DND-41 (cell line): Measurements from ENCODE around the gene NLRC3.

Experiments used
- ATAC-seq: fragments of 200-7000 bp; cut with Tn5 transposase; 3 replicates; pipeline ENCODE4 v1.9.1; 2021; ENCODE audit warnings: low read depth; ENCODE audit not compliant: insufficient read depth
- DNase-seq: peaks from one replicate; pipeline ENCODE4 v3.0.0-alpha.2; 2020
- H2AFZ ChIP-seq: 2 replicates; pipeline ENCODE4 v1.6.0; 2012; ENCODE audit warnings: low read depth, low read length
- H3K27ac ChIP-seq: 2 replicates; pipeline ENCODE4 v1.5.1; 2012; ENCODE audit warnings: low read length, inconsistent platforms
- H3K27me3 ChIP-seq: fragments of 200-600 bp; sonication (generic); 2 replicates; pipeline ENCODE4 v1.6.0; 2012; ENCODE audit warnings: low read length, mild to moderate bottlenecking, inconsistent platforms; ENCODE audit not compliant: insufficient read depth, poor library complexity
- H3K36me3 ChIP-seq: 2 replicates; pipeline ENCODE4 v1.5.1; 2012; ENCODE audit warnings: low read length, inconsistent platforms; ENCODE audit not compliant: insufficient read depth
- H3K4me1 ChIP-seq: 2 replicates; pipeline ENCODE4 v1.5.1; 2012; ENCODE audit warnings: mild to moderate bottlenecking, low read length; ENCODE audit not compliant: insufficient read depth
- H3K4me2 ChIP-seq: 2 replicates; pipeline ENCODE4 v1.6.0; 2012; ENCODE audit warnings: mild to moderate bottlenecking, moderate library complexity, low read length, inconsistent platforms; ENCODE audit not compliant: insufficient read depth
- H3K4me3 ChIP-seq, 2 experiments: fragments of 200-600 bp in 1 of 2; shearing (Covaris generic) in 1 of 2; 2 replicates each; pipeline ENCODE4 v1.5.1; 2012 to 2016; ENCODE audit warnings: inconsistent platforms in 2 of 2, low read length in 2 of 2, mild to moderate bottlenecking in 2 of 2, low read depth in 1 of 2, moderate library complexity in 1 of 2
- H3K79me2 ChIP-seq: 2 replicates; pipeline ENCODE4 v1.6.0; 2012; ENCODE audit warnings: low read length, inconsistent platforms; ENCODE audit not compliant: insufficient read depth
- H3K9ac ChIP-seq: 2 replicates; pipeline ENCODE4 v1.6.0; 2012; ENCODE audit warnings: low read depth, mild to moderate bottlenecking, inconsistent platforms, low read length, moderate library complexity
- H3K9me3 ChIP-seq: 2 replicates; pipeline ENCODE4 v1.5.1; 2012; ENCODE audit warnings: low read length, moderate library complexity, mild to moderate bottlenecking, inconsistent platforms; ENCODE audit not compliant: insufficient read depth, severe bottlenecking
- H4K20me1 ChIP-seq: 2 replicates; pipeline ENCODE4 v1.6.0; 2012; ENCODE audit warnings: low read length; ENCODE audit not compliant: insufficient read depth
- CTCF ChIP-seq: IDR thresholded peaks from 2 replicates; pipeline ENCODE4 v1.5.1; 2012; ENCODE audit warnings: borderline replicate concordance, low read length, moderate library complexity, mild to moderate bottlenecking; ENCODE audit not compliant: poor library complexity, severe bottlenecking; ENCODE audit errors: extremely low read depth
- EZH2 ChIP-seq: IDR thresholded peaks from 3 replicates; pipeline ENCODE4 v1.6.1; 2012; ENCODE audit warnings: borderline replicate concordance, low read depth, mild to moderate bottlenecking, moderate library complexity, low read length, inconsistent platforms; ENCODE audit not compliant: severe bottlenecking

NLRC3 gene

GRCh38 chr16:3578610-3579551 is 1.7 kb upstream of the NLRC3 start:
- Histone ChIP-seq H3K4me1 (peaks cover 52% of the 10 kb centered on the region), H2AFZ (peak overlapping the region; percentile 57), H3K4me2 (peak overlapping the region; percentile 96), H3K79me2 (peaks cover 21% of the 10 kb centered on the region), H4K20me1 (peaks cover 5% of the 10 kb centered on the region), H3K36me3 (peaks cover 16% of the 10 kb centered on the region), H3K27me3 (no peaks in the 10 kb centered on the region), H3K9me3 (no peaks in the 10 kb centered on the region), H3K4me3 (peak overlapping the region in 1 of 2 experiments; percentile 19; a peak in 1 of 4 replicates), H3K9ac (peak overlapping the region; percentile 23), H3K27ac (peak overlapping the region; percentile 73)
- no peak for TF ChIP-seq CTCF
- no peak for TF ChIP-seq EZH2
- ATAC-seq (peak; percentile 82), DNase-seq (peak; percentile 88)

GRCh38 chr16:3578121-3578520 is 918 bp upstream of the NLRC3 start:
- peak overlapping the region in 1 of 2 experiments; percentile 19; a peak in 1 of 4 replicates for H3K4me3 ChIP-seq
- ATAC-seq (no peak), DNase-seq (peak; percentile 23)
- TF ChIP-seq EZH2 (no peak), CTCF (no peak)
- H3K9ac ChIP-seq, result peak overlapping the region; percentile 23; the same call in 1 of the 2 replicates
- H3K4me1 ChIP-seq, result peaks cover 52% of the 10 kb centered on the region
- peaks cover 5% of the 10 kb centered on the region for H4K20me1 ChIP-seq
- H3K36me3 ChIP-seq, result peaks cover 12% of the 10 kb centered on the region
- H3K4me2 ChIP-seq, result peak overlapping the region; percentile 96
- peaks cover 23% of the 10 kb centered on the region for H3K79me2 ChIP-seq
- peak overlapping the region; percentile 73 for H3K27ac ChIP-seq
- H2AFZ ChIP-seq, result no peak overlapping the region
- no peaks in the 10 kb centered on the region for H3K9me3 ChIP-seq
- H3K27me3 ChIP-seq, result no peaks in the 10 kb centered on the region

- Histone ChIP-seq H3K9ac (peak overlapping the region; percentile 86), H3K36me3 (peaks cover 11% of the 10 kb centered on the region), H3K27me3 (no peaks in the 10 kb centered on the region), H3K9me3 (no peaks in the 10 kb centered on the region), H3K79me2 (peaks cover 27% of the 10 kb centered on the region), H4K20me1 (peaks cover 5% of the 10 kb centered on the region), H3K4me3 (peak overlapping the region; percentile 64 to 87; a peak in 3 of 4 replicates), H3K27ac (peak overlapping the region; percentile 96), H3K4me1 (peaks cover 52% of the 10 kb centered on the region), H2AFZ (no peak overlapping the region), H3K4me2 (peak overlapping the region; percentile 96)
- TF ChIP-seq CTCF, result no peak
- ATAC-seq, result no peak
- no peak for DNase-seq
Measured at GRCh38 chr16:3576211-3576610, 992 bp downstream of the NLRC3 start.
